ENCODE measurements around the gene VAMP3.
A peak's percentile ranks its signal among the peaks of the same experiment; 100 is the strongest.
"Not testable (repeated sequence)": the region's sequence is repeated elsewhere in the genome, so short reads cannot be mapped to it uniquely, and the experiment has no call there.

Gene VAMP3

GRCh38 chr1:7768583-7768982, 2.5 kb upstream of the VAMP3 start:
- no peak for DNase-seq (ENCODE audit: low spot score)

- no peak for DNase-seq (ENCODE audit: low spot score)
Measured at GRCh38 chr1:7769673-7770412, 1.3 kb upstream of the VAMP3 start.

- peak; percentile 34 for DNase-seq (ENCODE audit: low spot score)
Measured at GRCh38 chr1:7770669-7770996, 463 bp upstream of the VAMP3 start.

- DNase-seq (ENCODE audit: low spot score): no peak
Measured at GRCh38 chr1:7771823-7772299, 765 bp downstream of the VAMP3 start.

GRCh38 chr1:7777591-7777990, 6.5 kb downstream of the VAMP3 start:
- no peak for DNase-seq (ENCODE audit: low spot score)

- no peak for DNase-seq (ENCODE audit: low spot score)
Measured at GRCh38 chr1:7778133-7778628, 7.1 kb downstream of the VAMP3 start.

- DNase-seq (ENCODE audit: low spot score): no peak
Measured at GRCh38 chr1:7780976-7781375, 9.9 kb downstream of the VAMP3 start.

- DNase-seq (ENCODE audit: low spot score): no peak
Measured at GRCh38 chr1:7781501-7781900, 10.4 kb downstream of the VAMP3 start.

- DNase-seq (ENCODE audit: low spot score): no peak
Measured at GRCh38 chr1:7781923-7782495, 10.9 kb downstream of the VAMP3 start.

- peak; percentile 26 for DNase-seq (ENCODE audit: low spot score)
Measured at GRCh38 chr1:7783178-7783711, 12.1 kb downstream of the VAMP3 start.

GRCh38 chr1:7783826-7784491, 12.9 kb downstream of the VAMP3 start, which contains the start of gene PER3:
Gene PER3, plus strand, starts transcription at chr1:7784291. Its CDS starts 587 bp downstream, at chr1:7784878.
- peak; percentile 89 for DNase-seq (ENCODE audit: low spot score)

- no peak for DNase-seq (ENCODE audit: low spot score)
Measured at GRCh38 chr1:7784492-7785071, 13.5 kb downstream of the VAMP3 start.

GRCh38 chr1:7785108-7785507, 14.0 kb downstream of the VAMP3 start:
- DNase-seq (ENCODE audit: low spot score): no peak

GRCh38 chr1:7786795-7787194, 15.7 kb downstream of the VAMP3 start:
- DNase-seq (ENCODE audit: low spot score): no peak

- DNase-seq (ENCODE audit: low spot score): no peak
Measured at GRCh38 chr1:7789828-7790227, 18.7 kb downstream of the VAMP3 start.

GRCh38 chr1:7791027-7791426, 19.9 kb downstream of the VAMP3 start:
- DNase-seq (ENCODE audit: low spot score): not testable (repeated sequence)

- DNase-seq (ENCODE audit: low spot score): no peak
Measured at GRCh38 chr1:7795406-7795805, 24.3 kb downstream of the VAMP3 start.

GRCh38 chr1:7805460-7805859, 34.4 kb downstream of the VAMP3 start:
- no peak for DNase-seq (ENCODE audit: low spot score)

GRCh38 chr1:7808253-7808844, 37.3 kb downstream of the VAMP3 start:
- peak; percentile 33 for DNase-seq (ENCODE audit: low spot score)

- no peak for DNase-seq (ENCODE audit: low spot score)
Measured at GRCh38 chr1:7809742-7810141, 38.6 kb downstream of the VAMP3 start.

GRCh38 chr1:7810395-7810794, 39.3 kb downstream of the VAMP3 start:
- no peak for DNase-seq (ENCODE audit: low spot score)

- DNase-seq (ENCODE audit: low spot score): no peak
Measured at GRCh38 chr1:7811476-7811875, 40.4 kb downstream of the VAMP3 start.

Measured in hematopoietic multipotent progenitor cell treated with erythropoietin and hydrocortisone succinate and interleukin-3 and kit ligand, for 15 days (in vitro differentiated cells).